GM18526 (cell line): ENCODE results near the gene KRT75.

Source experiments
- POLR2A ChIP-seq: IDR thresholded peaks from 3 replicates; pipeline ENCODE4 v1.6.1; 2011; ENCODE audit not compliant: insufficient read length; ENCODE audit errors: extremely low read depth

Gene KRT75

GRCh38 chr12:52433501-52434080 is 580 bp downstream of the KRT75 start:
- no peak for TF ChIP-seq POLR2A

GRCh38 chr12:52432559-52433207 is 1.5 kb downstream of the KRT75 start:
- no peak for TF ChIP-seq POLR2A

- TF ChIP-seq POLR2A, result no peak
These were observed 6.0 kb downstream of the KRT75 start for GRCh38 chr12:52428121-52428520.

GRCh38 chr12:52427083-52427482 is 7.1 kb downstream of the KRT75 start:
- TF ChIP-seq POLR2A, result no peak

GRCh38 chr12:52426034-52426433 is 8.1 kb downstream of the KRT75 start:
- no peak for TF ChIP-seq POLR2A

GRCh38 chr12:52425466-52425865 is 8.7 kb downstream of the KRT75 start:
- TF ChIP-seq POLR2A, result no peak

- TF ChIP-seq POLR2A, result no peak
These were observed 10.3 kb downstream of the KRT75 start for GRCh38 chr12:52423661-52424500.

- TF ChIP-seq POLR2A, result no peak
These were observed 11.1 kb downstream of the KRT75 start for GRCh38 chr12:52423035-52423434.

GRCh38 chr12:52419656-52420055 is 14.5 kb downstream of the KRT75 start:
- TF ChIP-seq POLR2A, result no peak

GRCh38 chr12:52418576-52419110 is 15.5 kb downstream of the KRT75 start:
- no peak for TF ChIP-seq POLR2A

GRCh38 chr12:52417740-52418139 is 16.4 kb downstream of the KRT75 start:
- TF ChIP-seq POLR2A, result no peak

GRCh38 chr12:52416795-52417194 is 17.4 kb downstream of the KRT75 start:
- TF ChIP-seq POLR2A, result no peak

GRCh38 chr12:52415870-52416750 is 18.1 kb downstream of the KRT75 start:
- TF ChIP-seq POLR2A, result no peak

- no peak for TF ChIP-seq POLR2A
These were observed 19.2 kb downstream of the KRT75 start for GRCh38 chr12:52414936-52415335.

- no peak for TF ChIP-seq POLR2A
These were observed 20.3 kb downstream of the KRT75 start for GRCh38 chr12:52413782-52414345.
